Stimulated activated CD4-positive, alpha-beta T cell treated with anti-CD3 and anti-CD28 coated beads, Interleukin-12 subunit alpha, Interleukin-12 subunit beta, amount 100 ng/mL, for 24 hours (primary cell): ENCODE data around the gene INTS2.
A peak's percentile ranks its signal among the peaks of the same experiment; 100 is the strongest.
"Not testable (repeated sequence)": the region's sequence is repeated elsewhere in the genome, so short reads cannot be mapped to it uniquely, and the experiment has no call there.

ENCODE experiments used
- DNase-seq, 2 experiments: peaks; one replicate each; pipeline ENCODE4 v3.0.0-alpha.2; 2020; ENCODE audit warnings: low read depth in 2 of 2

Gene INTS2

GRCh38 chr17:61894310-61894709, 33.5 kb downstream of the INTS2 start:
- DNase-seq, result not testable (repeated sequence)

GRCh38 chr17:61887733-61888132, 40.0 kb downstream of the INTS2 start:
- not testable (repeated sequence) for DNase-seq

DNA sequence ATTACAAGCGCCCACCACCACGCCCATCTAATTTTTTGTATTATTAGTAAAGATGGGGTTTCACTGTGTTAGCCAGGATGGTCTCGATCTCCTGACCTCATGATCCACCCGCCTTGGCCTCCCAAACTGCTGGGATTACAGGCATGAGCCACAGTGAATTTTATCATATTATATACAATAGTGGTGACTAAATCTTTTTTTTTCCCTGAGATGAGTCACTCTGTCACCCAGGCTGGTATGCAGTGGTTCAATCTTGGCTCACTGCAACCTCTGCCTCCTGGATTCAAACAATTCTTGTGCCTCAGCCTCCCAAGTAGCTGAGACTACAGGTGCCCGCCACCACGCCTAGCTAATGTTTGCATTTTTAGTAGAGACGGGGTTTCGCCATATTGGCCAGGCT, 41.9 kb downstream of the INTS2 start:
- DNase-seq, result not testable (repeated sequence)

DNA sequence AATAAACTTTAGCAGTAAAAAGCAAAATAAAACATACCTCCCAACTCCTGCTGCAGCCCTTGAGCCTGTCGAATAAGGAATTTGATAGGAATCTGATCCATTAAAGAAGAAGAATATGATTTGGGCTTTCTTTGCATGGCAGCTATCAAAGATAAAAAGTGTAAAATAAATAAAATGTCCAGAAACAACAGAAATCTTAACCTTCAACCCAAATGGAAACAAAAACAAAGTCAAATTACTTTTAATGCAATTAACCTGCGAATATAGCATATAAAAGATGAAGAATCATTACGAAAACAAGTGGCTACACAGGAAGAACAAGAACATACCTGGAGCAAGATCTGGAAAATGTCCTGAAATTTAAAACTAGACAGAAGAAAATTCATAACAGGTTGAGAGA, 42.9 kb downstream of the INTS2 start:
- no peak for DNase-seq

DNA sequence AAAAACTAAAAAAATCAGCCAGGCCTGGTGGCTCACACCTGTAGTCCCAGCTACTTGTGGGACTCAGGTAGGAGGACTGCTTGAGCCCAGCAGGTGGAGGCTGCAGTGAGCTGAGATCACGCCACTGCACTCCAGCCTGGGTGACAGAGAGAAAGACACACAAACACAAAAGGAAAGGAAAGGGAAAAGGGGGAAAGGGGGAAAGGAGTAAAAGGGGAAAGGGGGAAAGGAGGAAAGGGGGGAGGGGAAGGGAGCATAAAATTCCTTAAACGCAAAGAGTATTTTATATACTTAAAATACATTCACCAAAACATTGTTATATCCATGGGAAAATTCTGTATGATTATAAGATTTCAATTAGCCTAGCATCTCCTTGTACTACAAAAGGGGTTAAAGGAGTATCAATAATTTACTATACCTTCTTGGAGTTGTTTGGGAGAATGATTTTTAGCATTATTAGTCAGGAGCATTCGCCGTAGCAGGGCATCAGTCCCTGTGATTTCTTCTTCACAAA, 47.1 kb downstream of the INTS2 start:
- DNase-seq, result no peak

DNA sequence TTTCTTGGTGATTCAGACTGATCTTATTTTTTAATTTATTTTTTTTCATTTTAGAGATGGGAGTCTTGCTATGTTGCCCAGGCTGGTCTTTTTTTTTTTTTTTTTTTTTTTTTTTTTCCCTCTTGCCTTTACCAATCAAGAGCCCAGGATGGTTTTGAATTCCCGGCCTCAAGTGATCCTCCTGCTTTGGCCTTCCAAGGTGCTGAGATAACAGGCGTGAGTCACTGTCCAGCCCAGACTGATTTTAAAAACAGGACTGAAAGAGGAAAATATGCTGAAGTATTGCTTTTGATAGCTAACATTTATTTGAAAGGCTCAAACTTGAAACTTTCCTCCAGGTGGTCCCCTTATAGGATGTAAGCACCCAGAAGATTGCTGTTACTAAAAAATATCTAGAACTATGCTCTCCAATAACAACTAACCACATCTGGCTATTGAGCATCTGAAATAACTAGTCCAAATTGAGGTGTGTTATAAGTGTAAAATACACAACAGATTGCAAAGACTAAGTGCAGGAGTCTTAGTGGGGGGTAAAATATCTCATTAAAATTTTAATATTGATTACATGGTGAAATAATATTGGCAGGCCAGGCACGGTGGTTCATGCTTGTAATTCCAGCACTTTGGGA, 48.7 kb downstream of the INTS2 start:
- DNase-seq, result no peak

DNA sequence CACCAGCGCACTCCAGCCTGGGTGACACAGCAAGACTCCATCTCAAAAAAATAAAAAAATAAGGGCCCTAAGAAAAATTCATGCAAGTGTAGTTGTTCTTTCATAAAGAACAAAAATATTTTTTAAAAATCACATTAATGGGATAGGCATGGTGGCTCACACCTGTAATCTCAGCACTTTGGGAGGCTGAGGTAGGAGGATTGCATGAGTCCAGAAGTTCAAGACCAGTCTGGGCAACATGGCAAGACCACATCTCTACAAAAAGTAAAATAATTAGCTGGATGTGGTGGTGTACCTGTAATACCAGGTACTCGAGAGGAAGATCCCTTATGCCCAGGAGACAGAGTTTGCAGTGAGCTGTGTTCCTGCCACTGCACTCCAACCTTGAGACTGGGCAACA, 49.3 kb downstream of the INTS2 start:
- DNase-seq, result no peak

- DNase-seq, result no peak
Observed at GRCh38 chr17:61877837-61878236, 49.9 kb downstream of the INTS2 start.

- DNase-seq, result no peak
Observed at GRCh38 chr17:61875804-61876203, 52.0 kb downstream of the INTS2 start.

- DNase-seq, result no peak
Observed at GRCh38 chr17:61875285-61875684, 52.5 kb downstream of the INTS2 start.

DNA sequence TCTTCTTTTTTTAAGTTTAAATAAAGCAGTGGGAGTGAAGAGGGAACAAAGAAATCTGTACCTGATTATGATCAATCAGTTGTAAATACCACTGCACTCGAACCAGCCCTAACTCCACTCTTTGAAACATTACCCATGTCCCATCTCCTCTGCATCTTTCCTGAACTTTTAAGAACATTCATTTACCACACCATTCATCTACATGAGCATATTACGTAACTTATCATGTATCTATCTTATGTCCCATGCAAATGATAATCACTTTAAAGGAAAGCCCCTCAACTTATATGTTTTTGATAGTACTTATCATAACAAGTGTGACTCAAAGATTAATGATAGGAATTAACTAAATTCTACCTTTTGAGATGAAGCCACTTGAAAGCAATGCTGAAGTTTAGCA, 53.7 kb downstream of the INTS2 start:
- DNase-seq, result no peak

DNA sequence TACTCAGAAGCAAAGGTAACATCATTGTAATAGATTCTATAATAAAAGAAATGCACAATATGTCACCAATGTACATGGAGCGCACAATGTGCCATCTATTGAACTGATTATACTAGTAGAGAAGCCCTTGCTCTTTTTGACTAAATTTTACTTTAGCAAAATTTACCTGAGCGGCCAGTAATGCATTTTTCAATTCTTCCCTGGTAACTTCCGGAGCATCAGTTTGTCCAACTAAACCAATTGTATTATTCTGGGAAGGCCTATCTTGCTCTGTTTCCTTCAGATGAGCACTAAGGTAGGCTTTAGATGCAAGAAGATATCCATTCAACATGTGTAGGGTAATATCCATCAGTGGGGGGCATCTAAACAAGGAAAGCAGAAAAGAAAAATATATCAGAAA, 55.7 kb downstream of the INTS2 start:
- DNase-seq, result no peak

GRCh38 chr17:61869138-61869537, 58.6 kb downstream of the INTS2 start:
- DNase-seq, result no peak

- DNase-seq, result no peak
Observed at GRCh38 chr17:61868074-61868473, 59.7 kb downstream of the INTS2 start.

DNA sequence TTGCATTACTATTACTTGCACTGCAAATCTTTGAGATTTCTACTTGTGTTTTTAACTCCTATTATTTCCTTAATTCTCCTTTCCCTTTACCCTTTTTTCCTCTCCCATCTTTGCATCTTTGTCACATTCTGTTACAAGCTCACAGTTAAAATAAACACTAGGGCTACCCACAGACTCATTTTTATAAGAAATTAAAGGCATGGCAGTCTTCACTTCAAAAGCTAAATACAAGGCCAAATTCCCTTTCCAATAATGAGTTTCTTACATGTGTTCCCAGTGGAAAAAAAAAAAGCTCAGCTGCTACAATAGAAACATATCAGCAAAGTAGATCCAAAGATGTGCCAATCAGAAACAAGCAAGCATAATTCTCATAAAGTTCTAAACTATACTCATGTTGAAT, 60.7 kb downstream of the INTS2 start:
- DNase-seq, result no peak

DNA sequence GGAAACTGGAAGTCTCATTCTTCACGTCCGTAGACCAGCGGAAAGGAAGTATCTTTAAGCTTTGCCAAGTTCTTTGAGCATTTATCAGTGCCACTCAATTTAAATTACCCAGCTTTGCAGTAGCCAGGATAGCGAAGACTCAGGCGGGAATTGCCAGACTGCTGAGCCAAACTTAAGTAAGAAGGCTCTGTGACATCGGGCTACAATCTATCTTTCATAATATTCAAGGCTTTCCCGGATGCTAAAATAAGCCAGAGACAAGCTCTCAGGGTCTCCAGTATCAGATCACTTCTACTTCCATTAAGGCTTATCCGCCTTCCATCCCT, 64.0 kb downstream of the INTS2 start:
- no peak for DNase-seq

GRCh38 chr17:61862975-61863800, 64.6 kb downstream of the INTS2 start, which contains the start of gene BRIP1:
TSS of gene BRIP1 (minus strand) at chr17:61863528. CDS start at chr17:61861539, 1,989 bp downstream.
- peak; percentile 76 to 88 for DNase-seq

GRCh38 chr17:61862105-61862574, 65.6 kb downstream of the INTS2 start:
- DNase-seq, result no peak

DNA sequence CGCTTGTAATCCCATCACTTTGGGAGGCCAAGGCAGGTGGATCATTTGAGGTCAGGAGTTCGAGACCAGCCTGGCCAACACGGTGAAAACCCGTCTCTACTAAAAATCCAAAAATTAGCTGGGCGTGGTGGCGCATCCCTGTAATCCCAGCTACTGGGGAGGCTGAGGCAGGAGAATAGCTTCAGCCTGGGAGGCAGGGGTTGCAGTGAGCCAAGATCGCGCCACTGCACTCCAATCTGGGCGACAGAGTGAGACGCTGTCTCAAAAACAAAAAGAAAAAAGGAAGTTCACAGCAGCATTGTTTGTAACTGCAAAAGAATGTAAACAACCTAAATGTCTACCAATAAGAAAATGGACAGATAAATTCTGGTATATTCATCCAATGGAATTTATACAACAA, 67.4 kb downstream of the INTS2 start:
- DNase-seq, result not testable (repeated sequence)

- no peak for DNase-seq
Observed at GRCh38 chr17:61856035-61856434, 71.7 kb downstream of the INTS2 start.

GRCh38 chr17:61852857-61853256, 74.9 kb downstream of the INTS2 start:
- no peak for DNase-seq

- DNase-seq, result no peak
Observed at GRCh38 chr17:61849674-61850073, 78.1 kb downstream of the INTS2 start.

DNA sequence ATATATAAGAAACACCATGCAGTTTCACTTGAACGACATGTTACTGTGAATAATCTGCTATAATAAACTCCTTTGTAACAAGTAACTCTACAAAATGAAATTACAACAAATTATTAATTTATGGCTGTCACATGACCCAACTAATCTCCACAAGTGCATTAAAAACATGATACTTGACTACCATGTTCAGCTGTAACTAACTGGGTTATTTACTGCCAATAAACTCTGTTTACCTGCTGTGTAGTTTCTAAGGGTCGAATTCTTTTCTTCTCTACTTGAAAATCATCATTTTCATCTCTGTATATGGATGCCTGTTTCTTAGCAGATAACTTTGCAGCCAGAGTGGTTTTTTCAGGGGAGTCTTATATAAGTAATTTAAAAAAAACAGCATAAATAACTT, 78.9 kb downstream of the INTS2 start:
- no peak for DNase-seq
